Heart left ventricle (tissue), 16 donors: ENCODE results near the gene SLC43A3. TPM values are rescaled to one million over a fixed set of nuclear protein-coding genes. Genes with fewer than 3 reads are reported as not detected.

Source experiments
- ATAC-seq, 4 donors: fragments of 200-7000 bp; cut with Tn5 transposase; one replicate each; pipeline ENCODE4 v1.9.1; 2020 to 2022; ENCODE audit warnings: moderate library complexity in 4 of 4, mild to moderate bottlenecking in 3 of 4, moderate number of reproducible peaks in 1 of 4
- DNase-seq, 5 donors: peaks; one replicate each; pipeline ENCODE4 v3.0.0-alpha.2; 2020
- H3K27ac ChIP-seq, 12 donors: fragments of 200-600 bp; sonication (generic) in 4 of 12; one replicate each; pipeline versions ENCODE4 v1.5.0 to v1.8.0; 2016 to 2022; ENCODE audit warnings: mild to moderate bottlenecking in 2 of 12
- H3K27me3 ChIP-seq, 9 donors: fragments of 200-600 bp; sonication (generic) in 2 of 9; one replicate each; pipeline versions ENCODE4 v1.5.1 to v1.8.0; 2016 to 2022; ENCODE audit warnings: mild to moderate bottlenecking in 3 of 9
- H3K36me3 ChIP-seq, 9 donors: fragments of 200-600 bp; sonication (generic) in 2 of 9; one replicate each; pipeline versions ENCODE4 v1.5.0 to v1.8.0; 2018 to 2022; ENCODE audit warnings: mild to moderate bottlenecking in 2 of 9
- H3K4me1 ChIP-seq, 12 donors: fragments of 200-600 bp; sonication (generic) in 4 of 12; one replicate each; pipeline versions ENCODE4 v1.5.0 to v1.8.0; 2016 to 2022; ENCODE audit warnings: mild to moderate bottlenecking in 3 of 12
- H3K4me3 ChIP-seq, 12 donors: fragments of 200-600 bp; sonication (generic) in 4 of 12; one replicate each; pipeline versions ENCODE4 v1.5.0 to v1.8.0; 2017 to 2022; ENCODE audit warnings: mild to moderate bottlenecking in 9 of 12, moderate library complexity in 4 of 12
- H3K9me3 ChIP-seq, 12 donors: fragments of 200-600 bp; sonication (generic) in 4 of 12; one replicate each; pipeline versions ENCODE4 v1.5.0 to v1.8.0; 2016 to 2022; ENCODE audit warnings: mild to moderate bottlenecking in 1 of 12
- CTCF ChIP-seq, 12 donors: fragments of 200-600 bp; sonication (generic) in 4 of 12; IDR thresholded peaks; one replicate each; pipeline versions ENCODE4 v1.5.0 to v1.8.0; 2018 to 2022; ENCODE audit warnings: antibody characterized with exemption in 12 of 12, mild to moderate bottlenecking in 5 of 12
- POLR2A ChIP-seq, 2 donors: fragments of 450-650 bp; IDR thresholded peaks; one replicate each; pipeline ENCODE4 v1.6.1; 2017; ENCODE audit warnings: antibody characterized with exemption in 2 of 2, mild to moderate bottlenecking in 2 of 2, moderate library complexity in 2 of 2
- WGBS, 4 donors: extraction: QIAGEN DNeasy Blood & Tissue Kit in 2 of 4; methylation state at CpG; one replicate each; pipeline versions ENCODE4 v1.1.5 to v1.1.7; 2013 to 2018; 5-methylcytosine and 5-hydroxymethylcytosine counted together
- intact Hi-C, 10 donors: fragments of 100-400 bp; cut with DNase I; formaldehyde crosslinking; loops; one replicate each; pipeline versions ENCODE4 v1.11.1 to v1.14.2; 2022
- polyA plus RNA-seq, 2 donors: library from polyadenylated mRNA; stranded (reverse); fragments of 200-250 nt; gene quantifications; one replicate each; pipeline ENCODE4 v1.2.3, GENCODE V29; 2013
- total RNA-seq, 9 donors: library from RNA; depleted of rRNA in 2 of 9; stranded (reverse); fragments of >200 nt in 2 of 9; fragmentation: NEBNext Ultra II Directional in 3 of 9; extraction: Animal tissue kit (Norgen Biotek cat#: 25700) in 3 of 9; gene quantifications; one replicate each; pipeline versions ENCODE4 v1.1.0 to v1.2.4, GENCODE V29; 2016 to 2023
- donor health status: ischemic (EF 13 %, LVEDD 7.1; RV severe dilation, severe dysfunction).
- donor health status: healthy with polysubstance abuse.
- donor health status: DM: no; HTN: yes; CAD: no.
- donor health status: DM: no; HTN: no; CAD: no.
- donor health status: ischemic (EF 25% LVEDD 6.9; RV normal size, moderate dysfunction).
- donor health status: ischemic (EF 25% LVEDD 5.7; RV mildly dilated, moderate dysfunction).
- donor health status: healthy.
- donor health status: DM: yes; HTN: yes; CAD: no.
- donor health status: ischemic (EF 35%, LVEDD 5.7; RV mildly dilated, moderate dysfunction).
- donor health status: nonischemic (EF 11% LVEDD 7.7; RV severe dilation, severe dysfunction).
- donor health status: DM: yes; HTN: yes; CAD: no.
- donor health status: PGD.
- donor health status: ischemic (EF 29% LVEDD 5.4; RV normal size, mild dysfunction).
- donor health status: nonischemic (EF 23%, LVEDD 6.1; RV moderate dilation, normal function).

Gene SLC43A3
- total and polyA plus RNA-seq, 11 donors = 13.5 to 56.9 (median 23.6) TPM

- WGBS, 4 donors = 42 to 64% (median 58%) methylated on average over 4 of the region's 4 CpGs
- peak overlapping the region in 2 of 12 donors; percentile 15 to 18 for H3K27ac ChIP-seq
- H3K4me1 ChIP-seq = peaks cover 6 to 82% (median 38%) of the 10 kb centered on the region in 12 donors
- no peak for DNase-seq
- intact Hi-C loops = loop anchor here in 2 of 10 donors (5.0 kb wide), 1 partner anchor 83 kb away; no protein-coding TSS in a partner anchor
- H3K9me3 ChIP-seq = no peaks in the 10 kb centered on the region
- no peak for TF ChIP-seq CTCF (IDR thresholded peaks at IDR 0.05)
- TF ChIP-seq POLR2A (IDR thresholded peaks at IDR 0.05) = no peak
- peak in 1 of 4 donors; percentile 5 for ATAC-seq
- no peak overlapping the region for H3K4me3 ChIP-seq
- H3K36me3 ChIP-seq = no peaks in the 10 kb centered on the region
- no peaks in the 10 kb centered on the region for H3K27me3 ChIP-seq
Measured at GRCh38 chr11:57429946-57430345, 3.0 kb upstream of the SLC43A3 start.

GRCh38 chr11:57428643-57429042 is 1.7 kb upstream of the SLC43A3 start:
- Histone ChIP-seq H3K4me3 (no peak overlapping the region), H3K27me3 (no peaks in the 10 kb centered on the region), H3K36me3 (peaks cover 0 to 7% (median 0%) of the 10 kb centered on the region in 9 donors), H3K4me1 (peaks cover 6 to 82% (median 51%) of the 10 kb centered on the region in 12 donors), H3K27ac (peak overlapping the region in 4 of 12 donors; percentile 15 to 98 (median 94)), H3K9me3 (no peaks in the 10 kb centered on the region)
- DNase-seq (peak in 1 of 5 donors; percentile 5), ATAC-seq (no peak)
- no peak for TF ChIP-seq POLR2A (IDR thresholded peaks at IDR 0.05)
- no peak for TF ChIP-seq CTCF (IDR thresholded peaks at IDR 0.05)
- WGBS, 4 donors = 56 to 66% (median 60%) methylated on average over 5 of the region's 5 CpGs
- intact Hi-C loops = loop anchor here in 2 of 10 donors (5.0 kb wide), 1 partner anchor 81 kb away; no protein-coding TSS in a partner anchor

- TF ChIP-seq POLR2A (IDR thresholded peaks at IDR 0.05) (no peak), CTCF (IDR thresholded peaks at IDR 0.05) (no peak)
- Histone ChIP-seq H3K27ac (peak overlapping the region; percentile 88 to 98 (median 92)), H3K4me3 (peak overlapping the region in 6 of 12 donors; percentile 55 to 72 (median 60)), H3K4me1 (peaks cover 6 to 82% (median 52%) of the 10 kb centered on the region in 12 donors), H3K9me3 (no peaks in the 10 kb centered on the region), H3K27me3 (no peaks in the 10 kb centered on the region), H3K36me3 (peaks cover 0 to 17% (median 6%) of the 10 kb centered on the region in 9 donors)
- DNase-seq (peak; percentile 73 to 83 (median 76)), ATAC-seq (peak; percentile 6 to 34 (median 26))
- 41 to 63% (median 60%) methylated on average over 8 of the region's 8 CpGs for whole genome bisulfite sequencing, 4 donors
- intact Hi-C loops = loop anchor here in 2 of 10 donors (5.0 kb wide), 1 partner anchor 80 kb away; no protein-coding TSS in a partner anchor
Measured at GRCh38 chr11:57427727-57428082, 784 bp upstream of the SLC43A3 start.

GRCh38 chr11:57426439-57426928 is 437 bp downstream of the SLC43A3 start:
- ATAC-seq = no peak
- Histone ChIP-seq H3K27ac (peak overlapping the region; percentile 88 to 98 (median 92)), H3K9me3 (no peaks in the 10 kb centered on the region), H3K36me3 (peaks cover 0 to 29% (median 9%) of the 10 kb centered on the region in 9 donors), H3K27me3 (no peaks in the 10 kb centered on the region), H3K4me3 (peak overlapping the region; percentile 30 to 79 (median 59)), H3K4me1 (peaks cover 6 to 80% (median 55%) of the 10 kb centered on the region in 12 donors)
- DNase-seq = peak in 2 of 5 donors; percentile 23 to 29
- 23 to 40% (median 29%) methylated on average over 15 to 16 of the region's 16 CpGs for WGBS, 4 donors
- TF ChIP-seq POLR2A (IDR thresholded peaks at IDR 0.05) = no peak
- no peak for TF ChIP-seq CTCF (IDR thresholded peaks at IDR 0.05)
- intact Hi-C loops = loop anchor here in 2 of 10 donors (5.0 kb wide), 1 partner anchor 79 kb away; no protein-coding TSS in a partner anchor
